K562 (cell line): Measurements from ENCODE around the gene ABHD8. TPM values are rescaled to one million over a fixed set of nuclear protein-coding genes. Genes with fewer than 3 reads are reported as not detected.
A peak's percentile ranks its signal among the peaks of the same experiment; 100 is the strongest.

Experiments used
- BRF1 ChIP-seq: IDR thresholded peaks from 3 replicates; pipeline ENCODE4 v1.6.1; 2011; ENCODE audit warnings: borderline replicate concordance, mild to moderate bottlenecking; ENCODE audit not compliant: insufficient read length; ENCODE audit errors: extremely low read depth
- CAMTA2 ChIP-seq: fragments of 250-450 bp; sonication (Bioruptor Pico); conservative IDR thresholded peaks from 2 replicates; pipeline ENCODE4 v1.5.1; 2022
- KDM4B ChIP-seq, 2 experiments: fragments of 450-650 bp in 1 of 2; sonication (generic) in 1 of 2; IDR thresholded peaks; 2 replicates each; pipeline ENCODE4 v1.6.1; 2016 to 2017; ENCODE audit warnings: borderline replicate concordance in 2 of 2, antibody characterized with exemption in 1 of 2, low read depth in 1 of 2, mild to moderate bottlenecking in 1 of 2
- MBD2 ChIP-seq: sonication (generic); IDR thresholded peaks from 2 replicates; pipeline ENCODE4 v1.6.1; 2016; ENCODE audit warnings: low read depth, borderline replicate concordance
- NCOA6 ChIP-seq: fragments of 450-650 bp; IDR thresholded peaks from 2 replicates; pipeline ENCODE4 v1.6.1; 2017; ENCODE audit warnings: mild to moderate bottlenecking
- NELFE ChIP-seq: IDR thresholded peaks from 2 replicates; pipeline ENCODE4 v1.6.1; 2011; ENCODE audit warnings: mild to moderate bottlenecking; ENCODE audit not compliant: insufficient read depth, insufficient read length
- NFIX ChIP-seq: fragments of 250-450 bp; sonication (Bioruptor Pico); IDR thresholded peaks from 2 replicates; pipeline ENCODE4 v1.4.0; 2020; ENCODE audit warnings: low read depth, mild to moderate bottlenecking, moderate library complexity
- TCF3 ChIP-seq: sonication (generic); formaldehyde crosslinking; IDR thresholded peaks from 2 replicates; pipeline ENCODE4 v1.4.0; 2020; ENCODE audit warnings: mild to moderate bottlenecking, missing genetic modification reagents
- THRAP3 ChIP-seq: fragments of 450-650 bp; IDR thresholded peaks from 2 replicates; pipeline ENCODE4 v1.6.1; 2016; ENCODE audit warnings: mild to moderate bottlenecking, inconsistent platforms, borderline replicate concordance
- ZNF12 ChIP-seq: sonication (generic); formaldehyde crosslinking; IDR thresholded peaks from 2 replicates; pipeline ENCODE4 v1.4.0; 2020; ENCODE audit warnings: mild to moderate bottlenecking, missing genetic modification reagents
- polyA plus RNA-seq, 8 experiments: library from polyadenylated mRNA; depleted of rRNA in 4 of 8; stranded (reverse) in 5 of 8; unstranded in 3 of 8; fragments of >200 nt; fragmentation: Nextera tagmentation in 2 of 8; fragmentation: Illumina TruSeq in 1 of 8; extraction: Ambion mirVana in 2 of 8; extraction: Trizol in 1 of 8; gene quantifications; 2 replicates each; pipeline versions ENCODE4 v1.2.1 to v1.2.3, GENCODE V29; 2011 to 2014; ENCODE audit warnings: inconsistent platforms in 1 of 8, missing spikeins in 1 of 8
- total RNA-seq, 7 experiments: library from RNA; depleted of rRNA in 6 of 7; stranded (reverse); fragments of >200 nt in 6 of 7; fragmentation: Illumina TruSeq in 2 of 7; extraction: Trizol in 2 of 7; gene quantifications; 2 replicates each; pipeline versions ENCODE4 v1.2.1 to v1.2.3, GENCODE V29; 2011 to 2021; ENCODE audit warnings: low replicate concordance in 1 of 7
- TF ChIP-seq, protein P1 (sequence below): fragments of 200-600 bp; sonication (generic); IDR thresholded peaks from one replicate; pipeline ENCODE4 v1.6.1; 2012; ENCODE audit warnings: mild to moderate bottlenecking, low read depth, low read length, inconsistent platforms
- TF ChIP-seq, protein P2 (sequence below): conservative IDR thresholded peaks from 2 replicates; pipeline ENCODE4 v1.6.1; 2011; ENCODE audit warnings: low read depth, mild to moderate bottlenecking, low read length; ENCODE audit not compliant: control insufficient read depth
- TF ChIP-seq, protein P3 (sequence below): fragments of 450-650 bp; formaldehyde crosslinking; IDR thresholded peaks from 2 replicates; pipeline ENCODE4 v1.4.0; 2020; ENCODE audit warnings: mild to moderate bottlenecking

ABHD8 gene
- total and polyA plus RNA-seq, 9 of the 15 experiments (the other 6 are each of a cell fraction or from before 2014, with no cell fraction given), result 0.04 to 6.6 (median 2.0) TPM; not detected in 1

DNA sequence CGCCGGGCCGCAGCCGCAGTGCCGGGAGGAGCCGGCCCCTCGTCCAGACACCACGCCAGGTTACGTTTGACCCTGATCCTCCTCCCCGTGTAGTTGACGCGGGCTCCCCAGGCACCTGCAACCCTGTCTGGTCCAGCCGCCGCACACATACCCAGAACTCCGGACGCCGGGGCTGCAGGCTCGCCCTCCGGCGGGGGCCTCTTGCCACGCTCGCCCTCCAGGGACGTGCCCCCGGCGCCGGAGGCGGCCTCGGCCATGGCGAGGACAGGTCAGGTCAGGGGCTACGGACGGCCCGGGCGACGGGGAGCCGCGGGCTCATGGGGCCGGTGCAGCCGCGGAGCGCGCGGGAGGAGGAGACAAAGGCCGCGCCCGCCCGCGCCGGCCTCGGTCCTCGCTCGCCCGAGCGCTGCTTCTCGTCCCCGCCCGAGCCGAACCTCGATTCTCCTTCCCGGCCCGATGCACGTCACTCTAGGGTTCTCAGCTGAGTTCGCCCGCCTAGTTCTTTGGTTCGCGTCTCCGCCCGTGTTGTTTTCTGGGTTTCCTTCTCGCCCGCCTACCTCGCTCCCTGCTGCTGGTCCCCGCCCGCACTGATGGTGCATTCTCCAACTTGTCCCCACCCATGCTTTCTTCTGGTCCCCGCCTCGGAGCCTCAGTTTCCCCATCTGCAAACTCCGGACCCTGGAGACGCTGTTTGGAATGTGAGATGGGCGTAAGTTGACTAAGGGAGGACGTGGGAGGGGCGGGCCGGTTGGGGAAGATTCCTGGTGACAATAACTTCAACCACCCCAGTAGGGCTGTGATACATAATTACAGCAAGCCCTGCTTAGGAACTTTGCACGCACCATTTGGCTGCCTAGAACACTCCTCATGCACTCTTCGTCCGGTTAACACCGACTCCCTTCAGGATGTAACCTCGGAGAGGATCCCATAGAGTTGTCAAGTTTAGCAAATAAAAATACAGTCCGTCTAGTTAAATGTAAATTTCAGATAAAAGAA, 31.5 kb upstream of the ABHD8 start, which contains the start of gene ANO8 (continued):
- TF ChIP-seq, protein P1, sequence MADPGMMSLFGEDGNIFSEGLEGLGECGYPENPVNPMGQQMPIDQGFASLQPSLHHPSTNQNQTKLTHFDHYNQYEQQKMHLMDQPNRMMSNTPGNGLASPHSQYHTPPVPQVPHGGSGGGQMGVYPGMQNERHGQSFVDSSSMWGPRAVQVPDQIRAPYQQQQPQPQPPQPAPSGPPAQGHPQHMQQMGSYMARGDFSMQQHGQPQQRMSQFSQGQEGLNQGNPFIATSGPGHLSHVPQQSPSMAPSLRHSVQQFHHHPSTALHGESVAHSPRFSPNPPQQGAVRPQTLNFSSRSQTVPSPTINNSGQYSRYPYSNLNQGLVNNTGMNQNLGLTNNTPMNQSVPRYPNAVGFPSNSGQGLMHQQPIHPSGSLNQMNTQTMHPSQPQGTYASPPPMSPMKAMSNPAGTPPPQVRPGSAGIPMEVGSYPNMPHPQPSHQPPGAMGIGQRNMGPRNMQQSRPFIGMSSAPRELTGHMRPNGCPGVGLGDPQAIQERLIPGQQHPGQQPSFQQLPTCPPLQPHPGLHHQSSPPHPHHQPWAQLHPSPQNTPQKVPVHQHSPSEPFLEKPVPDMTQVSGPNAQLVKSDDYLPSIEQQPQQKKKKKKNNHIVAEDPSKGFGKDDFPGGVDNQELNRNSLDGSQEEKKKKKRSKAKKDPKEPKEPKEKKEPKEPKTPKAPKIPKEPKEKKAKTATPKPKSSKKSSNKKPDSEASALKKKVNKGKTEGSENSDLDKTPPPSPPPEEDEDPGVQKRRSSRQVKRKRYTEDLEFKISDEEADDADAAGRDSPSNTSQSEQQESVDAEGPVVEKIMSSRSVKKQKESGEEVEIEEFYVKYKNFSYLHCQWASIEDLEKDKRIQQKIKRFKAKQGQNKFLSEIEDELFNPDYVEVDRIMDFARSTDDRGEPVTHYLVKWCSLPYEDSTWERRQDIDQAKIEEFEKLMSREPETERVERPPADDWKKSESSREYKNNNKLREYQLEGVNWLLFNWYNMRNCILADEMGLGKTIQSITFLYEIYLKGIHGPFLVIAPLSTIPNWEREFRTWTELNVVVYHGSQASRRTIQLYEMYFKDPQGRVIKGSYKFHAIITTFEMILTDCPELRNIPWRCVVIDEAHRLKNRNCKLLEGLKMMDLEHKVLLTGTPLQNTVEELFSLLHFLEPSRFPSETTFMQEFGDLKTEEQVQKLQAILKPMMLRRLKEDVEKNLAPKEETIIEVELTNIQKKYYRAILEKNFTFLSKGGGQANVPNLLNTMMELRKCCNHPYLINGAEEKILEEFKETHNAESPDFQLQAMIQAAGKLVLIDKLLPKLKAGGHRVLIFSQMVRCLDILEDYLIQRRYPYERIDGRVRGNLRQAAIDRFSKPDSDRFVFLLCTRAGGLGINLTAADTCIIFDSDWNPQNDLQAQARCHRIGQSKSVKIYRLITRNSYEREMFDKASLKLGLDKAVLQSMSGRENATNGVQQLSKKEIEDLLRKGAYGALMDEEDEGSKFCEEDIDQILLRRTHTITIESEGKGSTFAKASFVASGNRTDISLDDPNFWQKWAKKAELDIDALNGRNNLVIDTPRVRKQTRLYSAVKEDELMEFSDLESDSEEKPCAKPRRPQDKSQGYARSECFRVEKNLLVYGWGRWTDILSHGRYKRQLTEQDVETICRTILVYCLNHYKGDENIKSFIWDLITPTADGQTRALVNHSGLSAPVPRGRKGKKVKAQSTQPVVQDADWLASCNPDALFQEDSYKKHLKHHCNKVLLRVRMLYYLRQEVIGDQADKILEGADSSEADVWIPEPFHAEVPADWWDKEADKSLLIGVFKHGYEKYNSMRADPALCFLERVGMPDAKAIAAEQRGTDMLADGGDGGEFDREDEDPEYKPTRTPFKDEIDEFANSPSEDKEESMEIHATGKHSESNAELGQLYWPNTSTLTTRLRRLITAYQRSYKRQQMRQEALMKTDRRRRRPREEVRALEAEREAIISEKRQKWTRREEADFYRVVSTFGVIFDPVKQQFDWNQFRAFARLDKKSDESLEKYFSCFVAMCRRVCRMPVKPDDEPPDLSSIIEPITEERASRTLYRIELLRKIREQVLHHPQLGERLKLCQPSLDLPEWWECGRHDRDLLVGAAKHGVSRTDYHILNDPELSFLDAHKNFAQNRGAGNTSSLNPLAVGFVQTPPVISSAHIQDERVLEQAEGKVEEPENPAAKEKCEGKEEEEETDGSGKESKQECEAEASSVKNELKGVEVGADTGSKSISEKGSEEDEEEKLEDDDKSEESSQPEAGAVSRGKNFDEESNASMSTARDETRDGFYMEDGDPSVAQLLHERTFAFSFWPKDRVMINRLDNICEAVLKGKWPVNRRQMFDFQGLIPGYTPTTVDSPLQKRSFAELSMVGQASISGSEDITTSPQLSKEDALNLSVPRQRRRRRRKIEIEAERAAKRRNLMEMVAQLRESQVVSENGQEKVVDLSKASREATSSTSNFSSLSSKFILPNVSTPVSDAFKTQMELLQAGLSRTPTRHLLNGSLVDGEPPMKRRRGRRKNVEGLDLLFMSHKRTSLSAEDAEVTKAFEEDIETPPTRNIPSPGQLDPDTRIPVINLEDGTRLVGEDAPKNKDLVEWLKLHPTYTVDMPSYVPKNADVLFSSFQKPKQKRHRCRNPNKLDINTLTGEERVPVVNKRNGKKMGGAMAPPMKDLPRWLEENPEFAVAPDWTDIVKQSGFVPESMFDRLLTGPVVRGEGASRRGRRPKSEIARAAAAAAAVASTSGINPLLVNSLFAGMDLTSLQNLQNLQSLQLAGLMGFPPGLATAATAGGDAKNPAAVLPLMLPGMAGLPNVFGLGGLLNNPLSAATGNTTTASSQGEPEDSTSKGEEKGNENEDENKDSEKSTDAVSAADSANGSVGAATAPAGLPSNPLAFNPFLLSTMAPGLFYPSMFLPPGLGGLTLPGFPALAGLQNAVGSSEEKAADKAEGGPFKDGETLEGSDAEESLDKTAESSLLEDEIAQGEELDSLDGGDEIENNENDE, result no peak
- TF ChIP-seq, protein P2, sequence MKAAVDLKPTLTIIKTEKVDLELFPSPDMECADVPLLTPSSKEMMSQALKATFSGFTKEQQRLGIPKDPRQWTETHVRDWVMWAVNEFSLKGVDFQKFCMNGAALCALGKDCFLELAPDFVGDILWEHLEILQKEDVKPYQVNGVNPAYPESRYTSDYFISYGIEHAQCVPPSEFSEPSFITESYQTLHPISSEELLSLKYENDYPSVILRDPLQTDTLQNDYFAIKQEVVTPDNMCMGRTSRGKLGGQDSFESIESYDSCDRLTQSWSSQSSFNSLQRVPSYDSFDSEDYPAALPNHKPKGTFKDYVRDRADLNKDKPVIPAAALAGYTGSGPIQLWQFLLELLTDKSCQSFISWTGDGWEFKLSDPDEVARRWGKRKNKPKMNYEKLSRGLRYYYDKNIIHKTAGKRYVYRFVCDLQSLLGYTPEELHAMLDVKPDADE, result peak; percentile 84; the same call in 1 of the 2 replicates
- no peak; the same call in 1 of the 2 replicates for TF ChIP-seq ZNF12 (CRISPR knock-in tag)
- peak; percentile 60; the same call in 1 of the 2 replicates for TF ChIP-seq MBD2
- TF ChIP-seq, protein P3, sequence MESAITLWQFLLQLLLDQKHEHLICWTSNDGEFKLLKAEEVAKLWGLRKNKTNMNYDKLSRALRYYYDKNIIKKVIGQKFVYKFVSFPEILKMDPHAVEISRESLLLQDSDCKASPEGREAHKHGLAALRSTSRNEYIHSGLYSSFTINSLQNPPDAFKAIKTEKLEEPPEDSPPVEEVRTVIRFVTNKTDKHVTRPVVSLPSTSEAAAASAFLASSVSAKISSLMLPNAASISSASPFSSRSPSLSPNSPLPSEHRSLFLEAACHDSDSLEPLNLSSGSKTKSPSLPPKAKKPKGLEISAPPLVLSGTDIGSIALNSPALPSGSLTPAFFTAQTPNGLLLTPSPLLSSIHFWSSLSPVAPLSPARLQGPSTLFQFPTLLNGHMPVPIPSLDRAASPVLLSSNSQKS, result no peak
- TF ChIP-seq BRF1, result no peak
- no peak for TF ChIP-seq NCOA6
- TF ChIP-seq CAMTA2 (CRISPR knock-in tag), result no peak
- no peak for TF ChIP-seq NELFE
- TF ChIP-seq KDM4B (IDR thresholded peaks at IDR 0.05; ENCODE audit: borderline replicate concordance in 2 of 2, low read depth in 1 of 2), result peak in 1 of 2 experiments; percentile 53; a peak in 1 of 4 replicates
- TF ChIP-seq THRAP3, result no peak
- peak; percentile 29 for TF ChIP-seq TCF3
- no peak for TF ChIP-seq NFIX
